Raji (cell line): ENCODE results near the gene HOXC11.

Experiments
- POLR2A ChIP-seq: IDR thresholded peaks from 2 replicates; pipeline ENCODE4 v1.6.1; 2011; ENCODE audit warnings: low read depth, low read length, control low read depth; ENCODE audit not compliant: insufficient read depth

Gene HOXC11

GRCh38 chr12:53988541-53989226, 15.8 kb downstream of the HOXC11 start:
- no peak for TF ChIP-seq POLR2A

- TF ChIP-seq POLR2A, result no peak
These were observed 16.5 kb downstream of the HOXC11 start for GRCh38 chr12:53989227-53990113.

- TF ChIP-seq POLR2A, result no peak
These were observed 17.6 kb downstream of the HOXC11 start for GRCh38 chr12:53990311-53991076.

GRCh38 chr12:53991077-53991460, 18.1 kb downstream of the HOXC11 start:
- no peak for TF ChIP-seq POLR2A

GRCh38 chr12:53992377-53992889, 19.5 kb downstream of the HOXC11 start:
- TF ChIP-seq POLR2A, result no peak

- no peak for TF ChIP-seq POLR2A
These were observed 20.5 kb downstream of the HOXC11 start for GRCh38 chr12:53993162-53994008.

- no peak for TF ChIP-seq POLR2A
These were observed 21.0 kb downstream of the HOXC11 start for GRCh38 chr12:53994009-53994263.

- TF ChIP-seq POLR2A, result no peak
These were observed 21.5 kb downstream of the HOXC11 start for GRCh38 chr12:53994264-53995001.

GRCh38 chr12:53995002-53995377, 22.1 kb downstream of the HOXC11 start:
- no peak for TF ChIP-seq POLR2A

GRCh38 chr12:53995378-53996239, 22.7 kb downstream of the HOXC11 start:
- no peak for TF ChIP-seq POLR2A

GRCh38 chr12:53996240-53997203, 23.6 kb downstream of the HOXC11 start:
- no peak for TF ChIP-seq POLR2A
